Activated T-helper 1 cell treated with anti-CD3 and anti-CD28 coated beads, Interleukin-12 subunit alpha, Interleukin-12 subunit beta, Interleukin-2, Interleukin-4 antibody, amounts not matched to agents 30 ng/mL and 10 ng/mL and 1 ng/mL, durations not matched to agents 14 hours and 24 hours and 36 hours (primary cell): Measurements from ENCODE around the gene BAZ2B. TPM values are rescaled to one million over a fixed set of nuclear protein-coding genes. Genes with fewer than 3 reads are reported as not detected.
"Not testable (repeated sequence)": the region's sequence is repeated elsewhere in the genome, so short reads cannot be mapped to it uniquely, and the experiment has no call there.

Source experiments
- DNase-seq: peaks from one replicate; pipeline ENCODE4 v3.0.0; 2021; ENCODE audit warnings: low spot score
- H3K27ac Mint-ChIP-seq: one replicate; pipeline ENCODE4 v1.8.0; 2021; ENCODE audit warnings: mild to moderate bottlenecking, mixed read lengths
- H3K27me3 Mint-ChIP-seq: one replicate; pipeline ENCODE4 v1.8.0; 2022; ENCODE audit warnings: mild to moderate bottlenecking, moderate library complexity, mixed read lengths; ENCODE audit not compliant: insufficient read depth
- H3K36me3 Mint-ChIP-seq: one replicate; pipeline ENCODE4 v1.8.0; 2021; ENCODE audit warnings: low read depth, mixed read lengths
- H3K4me1 Mint-ChIP-seq: one replicate; pipeline ENCODE4 v1.8.0; 2021; ENCODE audit warnings: low read depth, mixed read lengths
- H3K4me3 Mint-ChIP-seq: one replicate; pipeline ENCODE4 v1.8.0; 2021; ENCODE audit warnings: mild to moderate bottlenecking, moderate library complexity, mixed read lengths
- H3K9me3 Mint-ChIP-seq: one replicate; pipeline ENCODE4 v1.8.0; 2021; ENCODE audit warnings: mixed read lengths
- intact Hi-C: fragments of 100-400 bp; cut with micrococcal nuclease; formaldehyde crosslinking; loops from one replicate; pipeline ENCODE4 v1.15.1; 2024
- total RNA-seq: library from RNA; stranded (reverse); gene quantifications from 2 replicates; pipeline ENCODE4 v1.2.3, GENCODE V29; 2022

BAZ2B gene
- total RNA-seq, 1 donor from 2014 or later, result 3.9 TPM

GRCh38 chr2:159637988-159638501 is 21.7 kb upstream of the BAZ2B start:
- intact Hi-C loops, result no loop called here
- peaks cover 8% of the 10 kb centered on the region for H3K9me3 Mint-ChIP-seq
- H3K4me1 Mint-ChIP-seq, result no peaks in the 10 kb centered on the region

GRCh38 chr2:159637240-159637639 is 20.9 kb upstream of the BAZ2B start:
- no peak overlapping the region for H3K27ac Mint-ChIP-seq
- H3K36me3 Mint-ChIP-seq, result no peaks in the 10 kb centered on the region
- intact Hi-C loops, result no loop called here
- no peak for DNase-seq
- no peak overlapping the region for H3K4me3 Mint-ChIP-seq
- H3K27me3 Mint-ChIP-seq, result peaks cover 3% of the 10 kb centered on the region
- peaks cover 8% of the 10 kb centered on the region for H3K9me3 Mint-ChIP-seq
- H3K4me1 Mint-ChIP-seq, result no peaks in the 10 kb centered on the region

More at GRCh38 chr2:159637988-159638501, 21.7 kb upstream of the BAZ2B start:
- no peak for DNase-seq
- Mint-ChIP-seq H3K4me3 (no peak overlapping the region), H3K27ac (no peak overlapping the region), H3K27me3 (peaks cover 3% of the 10 kb centered on the region), H3K36me3 (no peaks in the 10 kb centered on the region)

DNA sequence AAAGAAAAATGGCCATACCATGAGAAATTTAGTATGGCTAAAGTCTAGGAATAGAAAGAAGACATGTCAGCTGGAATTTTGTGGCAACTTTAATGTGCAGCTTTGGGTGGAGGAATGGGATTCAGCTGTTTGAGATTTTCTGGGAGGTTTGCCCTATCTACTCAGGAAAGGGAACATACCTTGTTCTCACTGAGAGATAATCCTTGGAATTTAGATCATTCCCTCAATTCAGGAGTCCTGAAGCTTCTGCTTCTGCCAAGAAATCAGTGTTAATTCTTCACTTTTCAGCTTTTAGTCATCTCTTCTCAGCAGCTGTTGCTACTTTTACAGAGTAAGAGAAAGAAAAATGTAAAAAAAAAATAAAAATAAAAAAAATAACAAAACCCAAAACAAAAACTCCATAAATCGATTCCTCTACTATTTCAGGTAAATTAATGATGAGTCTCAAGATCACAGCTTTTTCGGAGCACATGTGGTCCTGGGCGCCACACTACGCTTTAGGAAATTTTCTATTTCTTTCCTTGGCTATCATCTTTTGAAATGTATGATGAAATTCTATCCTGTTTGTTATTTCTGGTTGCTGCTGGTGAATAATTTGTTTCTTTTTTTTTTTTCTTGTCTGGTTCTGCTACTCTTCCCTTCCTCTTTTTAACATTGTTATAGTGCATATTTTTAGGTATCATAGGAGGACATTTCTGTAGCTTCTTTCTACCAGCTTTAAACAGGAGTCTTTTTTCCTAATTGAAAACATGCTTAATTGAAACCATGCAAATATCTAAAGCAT is 18.9 kb upstream of the BAZ2B start:
- intact Hi-C loops, result no loop called here

DNA sequence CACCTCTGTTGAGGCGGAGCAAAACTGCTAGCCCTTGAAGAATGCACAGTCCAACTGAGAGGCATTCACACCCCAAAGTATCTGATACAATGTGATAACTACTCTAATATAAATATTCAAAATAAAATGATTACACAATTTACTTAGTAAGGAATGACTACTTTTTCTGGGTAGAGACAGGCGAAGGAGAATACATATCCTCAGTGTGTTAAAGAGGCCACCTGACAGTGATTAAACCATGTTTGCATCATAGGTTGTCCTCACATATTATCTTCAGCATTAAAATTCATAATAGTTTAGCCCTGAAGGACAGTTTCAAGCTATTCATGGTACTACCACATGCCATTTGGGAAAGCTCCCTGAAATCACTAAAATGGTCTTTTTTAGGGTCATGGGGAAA is 16.9 kb upstream of the BAZ2B start:
- no peaks in the 10 kb centered on the region for H3K4me1 Mint-ChIP-seq
- H3K36me3 Mint-ChIP-seq, result no peaks in the 10 kb centered on the region
- intact Hi-C loops, result no loop called here
- no peak for DNase-seq
- H3K27ac Mint-ChIP-seq, result no peak overlapping the region
- H3K27me3 Mint-ChIP-seq, result no peaks in the 10 kb centered on the region
- peaks cover 8% of the 10 kb centered on the region for H3K9me3 Mint-ChIP-seq
- H3K4me3 Mint-ChIP-seq, result no peak overlapping the region

More for the DNA sequence above, 18.9 kb upstream of the BAZ2B start:
- no peaks in the 10 kb centered on the region for H3K36me3 Mint-ChIP-seq
- H3K4me3 Mint-ChIP-seq, result no peak overlapping the region
- peaks cover 8% of the 10 kb centered on the region for H3K9me3 Mint-ChIP-seq
- H3K27ac Mint-ChIP-seq, result no peak overlapping the region
- H3K4me1 Mint-ChIP-seq, result no peaks in the 10 kb centered on the region
- DNase-seq, result no peak
- H3K27me3 Mint-ChIP-seq, result no peaks in the 10 kb centered on the region

DNA sequence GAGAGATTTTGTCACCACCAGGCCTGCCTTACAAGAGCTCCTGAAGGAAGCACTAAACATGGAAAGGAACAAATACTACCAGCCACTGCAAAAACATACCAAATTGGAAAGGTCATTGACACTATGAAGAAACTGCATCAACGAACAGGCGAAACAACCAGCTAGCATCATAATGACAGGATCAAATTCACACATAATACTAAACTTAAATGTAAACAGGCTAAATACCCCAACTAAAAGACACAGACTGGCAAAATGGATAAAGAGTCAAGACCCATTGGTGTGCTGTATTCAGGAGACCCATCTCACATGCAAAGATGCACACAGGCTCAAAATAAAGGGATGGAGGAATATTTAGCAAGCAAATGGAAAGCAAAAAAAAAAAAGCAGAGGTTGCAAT is 9.3 kb upstream of the BAZ2B start:
- not testable (repeated sequence) for H3K4me3 Mint-ChIP-seq
- peaks cover 12% of the 10 kb centered on the region for H3K9me3 Mint-ChIP-seq

GRCh38 chr2:159623436-159623835 is 7.1 kb upstream of the BAZ2B start:
- no peaks in the 10 kb centered on the region for H3K4me1 Mint-ChIP-seq
- DNase-seq, result no peak
- no peak overlapping the region for H3K27ac Mint-ChIP-seq
- no peak overlapping the region for H3K4me3 Mint-ChIP-seq
- peaks cover 3% of the 10 kb centered on the region for H3K36me3 Mint-ChIP-seq
- intact Hi-C loops, result no loop called here
- peaks cover 11% of the 10 kb centered on the region for H3K27me3 Mint-ChIP-seq
- H3K9me3 Mint-ChIP-seq, result peaks cover 5% of the 10 kb centered on the region

More for the DNA sequence above, 9.3 kb upstream of the BAZ2B start:
- DNase-seq, H3K27ac Mint-ChIP-seq, H3K36me3 Mint-ChIP-seq, intact Hi-C loops, H3K4me1 Mint-ChIP-seq: not testable (repeated sequence)
- H3K27me3 Mint-ChIP-seq, result peaks cover 11% of the 10 kb centered on the region

DNA sequence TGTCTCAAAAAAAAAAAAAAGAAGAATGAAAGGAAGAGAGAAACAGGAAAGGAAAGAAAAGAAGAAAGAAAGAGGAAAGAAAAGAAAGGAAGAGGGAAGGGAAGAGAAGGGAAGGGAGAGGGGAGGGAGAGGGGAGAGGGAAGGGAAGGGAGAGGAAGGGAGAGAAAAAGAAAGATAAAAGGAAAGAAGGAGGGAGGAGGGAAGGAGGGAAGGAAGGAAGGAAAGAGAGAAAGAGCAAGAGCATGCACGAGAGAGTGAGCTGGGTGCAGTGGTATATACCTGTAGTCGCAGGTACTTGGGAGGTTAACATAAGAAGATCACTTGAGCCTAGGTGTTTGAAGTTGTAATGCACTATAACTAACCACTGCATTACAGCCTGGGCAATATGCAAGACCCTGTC is 6.6 kb upstream of the BAZ2B start:
- Mint-ChIP-seq H3K4me1 (no peaks in the 10 kb centered on the region), H3K4me3 (no peak overlapping the region), H3K27ac (no peak overlapping the region), H3K36me3 (peaks cover 2% of the 10 kb centered on the region), H3K27me3 (peaks cover 12% of the 10 kb centered on the region), H3K9me3 (peaks cover 2% of the 10 kb centered on the region)
- no peak for DNase-seq
- intact Hi-C loops, result no loop called here

DNA sequence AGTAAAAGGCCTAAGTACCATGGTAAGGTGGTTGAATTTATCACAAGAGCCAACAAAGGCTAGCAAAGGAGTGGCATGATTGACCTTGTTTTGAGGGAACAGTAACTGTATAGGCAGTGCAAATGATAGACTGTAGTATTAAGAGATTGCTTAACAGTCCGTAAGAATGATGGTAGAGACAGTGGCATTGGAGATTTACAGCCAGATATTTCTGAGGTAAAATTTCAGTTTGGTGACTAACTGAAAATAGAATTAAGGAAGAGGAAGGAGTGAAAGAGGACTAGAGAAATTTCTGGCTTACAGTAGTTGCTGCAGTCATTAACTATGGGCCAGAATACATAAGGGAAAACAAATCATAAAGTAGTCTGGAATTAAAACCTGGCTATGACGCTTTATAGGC is 4.4 kb upstream of the BAZ2B start:
- intact Hi-C loops, result no loop called here

DNA sequence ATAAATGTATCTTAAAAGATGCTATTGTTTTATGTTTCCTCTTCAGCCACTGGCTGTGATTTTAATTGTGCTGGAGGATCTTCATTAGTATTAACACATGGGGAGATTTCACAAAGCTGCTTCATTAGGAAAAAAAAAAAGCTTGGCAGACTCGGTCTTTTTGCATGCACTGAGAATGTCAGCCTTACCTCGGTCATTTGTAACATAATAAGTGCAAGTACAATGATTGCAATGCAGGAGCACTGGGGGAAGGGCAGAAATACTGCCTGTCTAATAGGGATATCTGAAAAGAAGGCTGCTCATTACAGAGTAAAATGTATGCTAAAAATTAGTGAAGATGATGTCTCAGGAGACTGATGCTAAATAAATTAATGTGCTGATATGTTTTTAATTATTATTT is 1.3 kb upstream of the BAZ2B start:
- H3K27me3 Mint-ChIP-seq, result peaks cover 30% of the 10 kb centered on the region
- intact Hi-C loops, result loop anchor here (5.0 to 10.0 kb wide), 3 partner anchors 190 to 330 kb away; partner anchors contain the start of gene WDSUB1
- no peaks in the 10 kb centered on the region for H3K9me3 Mint-ChIP-seq

More for the DNA sequence above, 4.4 kb upstream of the BAZ2B start:
- Mint-ChIP-seq H3K27ac (no peak overlapping the region), H3K4me1 (peaks cover 9% of the 10 kb centered on the region), H3K9me3 (no peaks in the 10 kb centered on the region), H3K4me3 (no peak overlapping the region), H3K27me3 (peaks cover 21% of the 10 kb centered on the region), H3K36me3 (no peaks in the 10 kb centered on the region)
- DNase-seq, result no peak

GRCh38 chr2:159617100-159617499 is 752 bp upstream of the BAZ2B start:
- Mint-ChIP-seq H3K27ac (no peak overlapping the region), H3K9me3 (no peaks in the 10 kb centered on the region), H3K4me1 (peaks cover 18% of the 10 kb centered on the region), H3K4me3 (peak overlapping the region; percentile 83), H3K27me3 (peaks cover 32% of the 10 kb centered on the region), H3K36me3 (no peaks in the 10 kb centered on the region)
- intact Hi-C loops, result loop anchor here (5.0 to 10.0 kb wide), 3 partner anchors 190 to 330 kb away; partner anchors contain the start of gene WDSUB1
- no peak for DNase-seq

More for the DNA sequence above, 1.3 kb upstream of the BAZ2B start:
- Mint-ChIP-seq H3K4me3 (no peak overlapping the region), H3K36me3 (no peaks in the 10 kb centered on the region), H3K27ac (no peak overlapping the region), H3K4me1 (peaks cover 18% of the 10 kb centered on the region)
- no peak for DNase-seq

DNA sequence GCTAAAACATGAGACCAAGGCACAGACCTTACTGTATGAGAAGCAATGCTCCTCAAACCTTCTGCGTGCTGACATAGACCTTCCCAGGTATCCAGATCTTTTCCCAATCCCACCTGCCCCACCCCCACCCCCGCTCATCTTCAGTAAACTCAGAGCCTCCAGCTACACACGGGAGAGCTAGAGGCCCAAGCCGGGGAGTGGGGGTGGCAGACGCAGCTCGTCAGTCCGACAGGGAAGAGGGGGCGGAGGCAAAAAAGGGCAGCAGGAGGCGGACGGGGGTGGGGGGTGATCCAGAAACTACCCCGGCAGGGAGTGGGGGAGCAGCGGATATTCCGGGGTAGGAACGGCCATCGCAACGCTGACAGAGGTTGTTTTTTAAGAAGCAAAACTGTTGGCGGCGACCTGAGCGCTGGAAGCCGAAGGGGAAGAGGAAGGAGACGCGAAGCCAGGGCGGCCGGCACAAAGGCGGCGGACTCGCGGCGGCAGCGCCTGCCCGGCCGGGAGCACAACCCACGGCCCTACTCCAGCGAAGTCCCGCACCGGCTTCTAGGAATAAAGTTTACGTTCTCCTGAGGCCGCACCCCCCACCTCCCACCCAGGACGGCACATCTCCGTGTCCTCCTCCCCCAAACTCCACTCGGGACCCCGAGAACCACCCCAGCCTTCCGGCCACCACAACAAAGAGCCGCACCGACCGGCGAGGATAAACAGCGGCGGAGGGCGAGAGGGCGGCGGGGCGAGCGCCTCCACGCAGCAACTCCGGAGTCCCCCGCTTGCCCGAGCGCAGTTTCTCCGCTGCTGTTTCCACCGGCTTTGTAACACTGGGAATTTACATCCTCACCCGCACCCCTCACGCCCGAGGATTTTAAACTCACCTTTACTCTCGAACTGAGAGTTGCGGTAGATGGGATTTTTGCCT is 722 bp downstream of the BAZ2B start:
- Mint-ChIP-seq H3K4me1 (peaks cover 18% of the 10 kb centered on the region), H3K27me3 (peaks cover 32% of the 10 kb centered on the region), H3K9me3 (no peaks in the 10 kb centered on the region), H3K4me3 (peak overlapping the region; percentile 83), H3K27ac (peak overlapping the region; percentile 51), H3K36me3 (no peaks in the 10 kb centered on the region)
- DNase-seq, result peak; percentile 2
- intact Hi-C loops, result loop anchor here (1.0 to 10.0 kb wide), 4 partner anchors 97 to 328 kb away; partner anchors contain the start of genes MARCHF7 and WDSUB1

DNA sequence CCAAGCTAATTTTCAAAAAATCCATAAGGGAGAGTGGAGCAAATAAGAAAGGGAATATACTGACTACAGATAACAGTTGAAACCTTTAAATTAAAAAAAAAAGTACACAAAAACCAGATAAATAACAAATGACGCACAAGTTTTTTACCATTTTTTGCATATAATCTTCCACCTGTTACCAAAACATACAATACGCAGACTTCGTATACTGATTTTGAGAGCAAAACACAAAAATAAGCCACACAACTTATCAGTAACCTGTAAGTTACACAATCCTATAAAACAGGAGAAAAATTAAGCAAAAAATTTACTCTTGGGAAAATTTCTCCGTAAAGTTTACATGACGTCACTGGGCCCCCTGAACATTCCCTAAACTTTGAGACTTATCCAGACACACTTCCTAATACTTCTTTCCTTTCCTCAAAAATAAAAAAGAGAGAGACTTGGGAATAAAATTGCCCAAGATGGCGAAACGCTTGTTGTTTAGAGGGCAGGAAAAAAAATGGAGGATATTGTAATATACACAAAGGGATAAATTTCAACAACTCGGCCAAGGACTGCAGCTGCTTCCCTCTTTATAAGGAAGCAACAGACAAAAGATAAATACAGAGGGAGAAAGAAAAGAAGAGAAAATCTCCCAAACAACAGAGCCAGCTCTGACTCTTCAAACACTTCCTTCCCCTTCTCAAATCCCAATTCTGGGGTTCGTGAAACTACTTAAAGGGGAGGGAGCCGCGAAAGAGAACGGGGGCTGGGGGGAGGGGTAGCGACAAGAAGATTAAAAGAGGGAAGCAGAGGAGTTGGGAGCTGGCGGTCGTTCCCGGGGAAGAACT is 1.6 kb downstream of the BAZ2B start:
- H3K9me3 Mint-ChIP-seq, result no peaks in the 10 kb centered on the region
- peak overlapping the region; percentile 21 for H3K27ac Mint-ChIP-seq
- peak overlapping the region; percentile 83 for H3K4me3 Mint-ChIP-seq
- H3K36me3 Mint-ChIP-seq, result no peaks in the 10 kb centered on the region
- peaks cover 18% of the 10 kb centered on the region for H3K4me1 Mint-ChIP-seq
- DNase-seq, result no peak
- intact Hi-C loops, result loop anchor here (1.0 to 10.0 kb wide), 4 partner anchors 98 to 327 kb away; partner anchors contain the start of genes MARCHF7 and WDSUB1
- peaks cover 35% of the 10 kb centered on the region for H3K27me3 Mint-ChIP-seq
